Lower lobe of right lung (tissue), 2 donors: ENCODE measurements around the gene CCDC149. TPM values are rescaled to one million over a fixed set of nuclear protein-coding genes. Genes with fewer than 3 reads are reported as not detected.

Source experiments
- ATAC-seq, 2 donors: fragments of 200-7000 bp; cut with Tn5 transposase; one replicate each; pipeline ENCODE4 v1.9.1; 2020 to 2022; ENCODE audit warnings: mild to moderate bottlenecking in 2 of 2, moderate library complexity in 2 of 2
- DNase-seq: peaks from one replicate; pipeline ENCODE4 v3.0.0-alpha.2; 2020
- H3K27ac ChIP-seq: fragments of 200-600 bp; one replicate; pipeline ENCODE4 v1.8.0; 2022
- H3K27me3 ChIP-seq: fragments of 200-600 bp; one replicate; pipeline ENCODE4 v1.8.0; 2022; ENCODE audit warnings: low read depth
- H3K36me3 ChIP-seq: fragments of 200-600 bp; one replicate; pipeline ENCODE4 v1.8.0; 2022; ENCODE audit warnings: mild to moderate bottlenecking
- H3K4me1 ChIP-seq: fragments of 200-600 bp; one replicate; pipeline ENCODE4 v1.8.0; 2022
- H3K4me3 ChIP-seq: fragments of 200-600 bp; one replicate; pipeline ENCODE4 v1.8.0; 2022; ENCODE audit warnings: mild to moderate bottlenecking
- H3K9me3 ChIP-seq: fragments of 200-600 bp; one replicate; pipeline ENCODE4 v1.8.0; 2022
- intact Hi-C: fragments of 100-400 bp; cut with DNase I; formaldehyde crosslinking; loops from one replicate; pipeline ENCODE4 v1.11.0; 2022
- total RNA-seq: library from RNA; stranded (reverse); fragmentation: NEBNext Ultra II Directional; extraction: Animal tissue kit (Norgen Biotek cat#: 25700); gene quantifications from one replicate; pipeline ENCODE4 v1.2.1, GENCODE V29; 2021
- TF ChIP-seq, protein P1 (sequence below): fragments of 200-600 bp; IDR thresholded peaks from one replicate; pipeline ENCODE4 v1.8.0; 2022; ENCODE audit warnings: antibody characterized with exemption, mild to moderate bottlenecking
- donor health status: DM: no; HTN: yes; CAD: no; lungs with severe emphysema.

CCDC149 gene
- total RNA-seq, 1 donor from 2014 or later = 23.8 TPM

DNA sequence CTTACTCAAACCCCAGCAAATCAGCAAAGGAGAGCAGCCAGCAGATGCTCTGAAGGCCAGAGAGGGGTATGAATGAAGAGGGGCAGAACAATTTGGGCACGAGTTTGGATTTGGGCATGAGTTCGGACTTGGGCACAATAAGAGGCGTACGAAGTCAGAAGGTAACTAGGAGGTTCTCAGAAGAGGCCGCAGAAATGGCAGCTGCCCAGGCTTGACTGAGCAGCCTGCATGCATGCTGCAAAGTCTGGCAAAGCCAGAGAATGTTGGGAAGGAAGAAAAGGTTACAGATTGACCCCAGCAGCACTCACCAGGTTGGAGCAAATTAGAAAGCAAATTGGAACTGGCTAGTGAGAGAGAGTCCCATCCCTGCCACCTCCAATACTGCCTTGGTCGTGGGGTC, 15.2 kb downstream of the CCDC149 start:
- Histone ChIP-seq H3K36me3 (peaks cover 6% of the 10 kb centered on the region), H3K4me3 (no peak overlapping the region), H3K4me1 (no peaks in the 10 kb centered on the region), H3K27ac (no peak overlapping the region), H3K9me3 (no peaks in the 10 kb centered on the region), H3K27me3 (no peaks in the 10 kb centered on the region)
- TF ChIP-seq, protein P1, sequence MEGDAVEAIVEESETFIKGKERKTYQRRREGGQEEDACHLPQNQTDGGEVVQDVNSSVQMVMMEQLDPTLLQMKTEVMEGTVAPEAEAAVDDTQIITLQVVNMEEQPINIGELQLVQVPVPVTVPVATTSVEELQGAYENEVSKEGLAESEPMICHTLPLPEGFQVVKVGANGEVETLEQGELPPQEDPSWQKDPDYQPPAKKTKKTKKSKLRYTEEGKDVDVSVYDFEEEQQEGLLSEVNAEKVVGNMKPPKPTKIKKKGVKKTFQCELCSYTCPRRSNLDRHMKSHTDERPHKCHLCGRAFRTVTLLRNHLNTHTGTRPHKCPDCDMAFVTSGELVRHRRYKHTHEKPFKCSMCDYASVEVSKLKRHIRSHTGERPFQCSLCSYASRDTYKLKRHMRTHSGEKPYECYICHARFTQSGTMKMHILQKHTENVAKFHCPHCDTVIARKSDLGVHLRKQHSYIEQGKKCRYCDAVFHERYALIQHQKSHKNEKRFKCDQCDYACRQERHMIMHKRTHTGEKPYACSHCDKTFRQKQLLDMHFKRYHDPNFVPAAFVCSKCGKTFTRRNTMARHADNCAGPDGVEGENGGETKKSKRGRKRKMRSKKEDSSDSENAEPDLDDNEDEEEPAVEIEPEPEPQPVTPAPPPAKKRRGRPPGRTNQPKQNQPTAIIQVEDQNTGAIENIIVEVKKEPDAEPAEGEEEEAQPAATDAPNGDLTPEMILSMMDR = no peak
- intact Hi-C loops = no loop called here
- ATAC-seq = no peak
- DNase-seq = no peak

DNA sequence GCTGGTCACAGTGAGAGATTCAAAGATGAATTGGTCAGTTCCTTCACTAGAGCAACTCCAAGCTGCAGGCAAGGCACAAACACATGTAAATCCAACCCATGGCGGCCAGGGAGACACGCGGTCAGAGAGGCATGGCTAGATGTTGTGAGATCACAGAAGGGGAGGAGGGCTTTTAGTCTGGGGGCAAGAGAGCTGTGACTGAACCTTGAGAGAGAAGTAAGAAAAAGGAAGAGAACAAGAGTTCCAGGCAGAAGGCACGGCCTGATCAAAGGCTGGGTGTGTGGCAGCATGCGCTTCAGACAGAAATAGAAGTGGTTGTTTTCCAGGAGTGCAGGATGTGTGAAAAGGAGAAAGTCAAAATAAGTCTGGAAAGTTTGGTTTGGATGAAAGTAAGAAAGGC, 15.9 kb downstream of the CCDC149 start:
- no peaks in the 10 kb centered on the region for H3K27me3 ChIP-seq
- no peaks in the 10 kb centered on the region for H3K4me1 ChIP-seq
- TF ChIP-seq, protein P1 = no peak
- H3K36me3 ChIP-seq = peaks cover 6% of the 10 kb centered on the region
- no peak overlapping the region for H3K4me3 ChIP-seq
- intact Hi-C loops = no loop called here
- ATAC-seq (no peak), DNase-seq (no peak)
- no peak overlapping the region for H3K27ac ChIP-seq
- H3K9me3 ChIP-seq = no peaks in the 10 kb centered on the region

DNA sequence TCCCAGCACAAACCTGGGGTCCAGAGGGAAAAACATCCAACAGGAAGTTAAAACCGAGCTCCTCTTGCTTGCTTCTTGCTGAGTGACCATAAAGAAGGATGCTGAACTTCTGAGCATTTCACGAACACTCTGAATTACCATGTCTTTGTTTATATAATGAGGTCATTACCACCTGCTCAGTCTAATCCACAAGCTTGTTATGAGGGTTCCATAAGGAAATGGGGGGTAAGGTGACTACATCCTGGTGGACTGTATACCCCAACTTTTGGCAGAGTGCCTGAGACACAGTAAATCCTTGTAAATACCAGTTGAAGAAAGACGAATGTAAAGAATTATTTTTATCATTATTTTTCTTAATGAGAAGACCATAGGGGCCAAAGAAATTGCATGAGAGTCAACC, 16.8 kb downstream of the CCDC149 start:
- TF ChIP-seq, protein P1 = no peak
- H3K4me3 ChIP-seq = no peak overlapping the region
- H3K4me1 ChIP-seq = no peaks in the 10 kb centered on the region
- no peak for ATAC-seq
- no peak overlapping the region for H3K27ac ChIP-seq
- intact Hi-C loops = no loop called here
- H3K9me3 ChIP-seq = no peaks in the 10 kb centered on the region
- DNase-seq = no peak
- peaks cover 6% of the 10 kb centered on the region for H3K36me3 ChIP-seq
- no peaks in the 10 kb centered on the region for H3K27me3 ChIP-seq

DNA sequence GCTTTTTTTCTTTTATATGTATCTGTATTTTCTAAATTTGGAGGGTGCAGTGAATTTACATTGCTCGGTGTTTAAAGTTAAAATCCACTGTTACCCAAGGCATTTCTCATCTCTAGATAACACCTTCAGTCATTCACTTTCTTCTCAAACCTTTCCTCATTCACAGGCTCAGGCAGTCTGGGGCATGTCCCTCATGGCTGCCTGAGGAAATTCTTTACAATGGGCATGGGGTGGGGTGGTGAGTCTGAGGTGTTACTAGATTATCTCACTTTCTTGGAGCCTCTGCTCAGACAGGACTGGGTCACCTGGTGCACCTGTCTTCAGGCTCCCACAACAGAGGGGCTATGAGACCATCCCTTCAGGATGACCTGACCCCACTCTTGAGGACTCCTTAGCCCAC, 17.4 kb downstream of the CCDC149 start:
- Histone ChIP-seq H3K27me3 (no peaks in the 10 kb centered on the region), H3K36me3 (peaks cover 6% of the 10 kb centered on the region), H3K9me3 (no peaks in the 10 kb centered on the region), H3K4me1 (no peaks in the 10 kb centered on the region), H3K4me3 (no peak overlapping the region), H3K27ac (no peak overlapping the region)
- intact Hi-C loops = no loop called here
- ATAC-seq = no peak
- TF ChIP-seq, protein P1 = no peak
- no peak for DNase-seq

DNA sequence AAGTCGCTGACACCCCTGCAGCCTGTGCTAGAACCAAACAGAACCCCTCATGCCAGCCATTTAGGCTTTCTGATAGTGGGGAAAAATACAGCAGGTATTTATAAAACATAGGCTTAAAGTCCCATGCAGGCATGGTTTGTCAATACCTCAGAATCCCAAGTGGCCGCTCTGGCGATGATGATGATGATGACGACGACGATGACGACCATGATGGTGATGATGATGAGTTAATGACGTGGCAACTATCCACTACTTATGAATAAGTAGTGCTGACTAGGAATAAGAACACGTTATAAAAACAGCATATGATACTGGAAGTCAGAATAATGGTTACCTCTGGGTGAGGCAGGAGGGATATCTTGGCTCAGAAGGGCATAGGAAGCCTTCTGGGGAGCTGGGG, 18.0 kb downstream of the CCDC149 start:
- TF ChIP-seq, protein P1 = no peak
- ATAC-seq (no peak), DNase-seq (no peak)
- Histone ChIP-seq H3K9me3 (no peaks in the 10 kb centered on the region), H3K4me3 (no peak overlapping the region), H3K36me3 (peaks cover 6% of the 10 kb centered on the region), H3K27ac (no peak overlapping the region), H3K4me1 (no peaks in the 10 kb centered on the region), H3K27me3 (no peaks in the 10 kb centered on the region)
- intact Hi-C loops = no loop called here

DNA sequence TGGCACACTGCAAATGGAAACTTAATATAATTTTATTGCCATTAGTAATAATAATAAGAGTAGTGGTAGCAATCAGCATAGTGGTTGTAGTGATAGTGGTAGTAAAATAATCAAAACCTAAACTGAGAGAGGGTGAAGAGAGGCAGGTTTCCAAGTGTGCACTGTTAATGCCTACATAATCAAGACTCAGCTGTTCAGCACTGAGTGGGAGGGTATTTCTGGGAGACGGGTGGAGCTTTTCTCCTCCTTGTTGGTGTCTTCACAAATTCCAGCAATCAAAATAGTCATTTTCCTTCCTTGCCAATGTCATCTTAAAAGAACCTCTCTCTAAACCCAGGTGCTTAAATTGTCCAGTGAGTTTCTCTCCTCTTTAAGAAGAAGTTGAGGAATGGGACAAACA, 18.6 kb downstream of the CCDC149 start:
- Histone ChIP-seq H3K9me3 (no peaks in the 10 kb centered on the region), H3K4me1 (no peaks in the 10 kb centered on the region), H3K27ac (no peak overlapping the region), H3K4me3 (no peak overlapping the region), H3K36me3 (peaks cover 6% of the 10 kb centered on the region), H3K27me3 (no peaks in the 10 kb centered on the region)
- no peak for DNase-seq
- no peak for ATAC-seq
- TF ChIP-seq, protein P1 = no peak
- intact Hi-C loops = no loop called here
